ENCODE measurements around the gene KRTAP10-10.
"Not testable (repeated sequence)": the region's sequence is repeated elsewhere in the genome, so short reads cannot be mapped to it uniquely, and the experiment has no call there.

The KRTAP10-10 gene

DNA sequence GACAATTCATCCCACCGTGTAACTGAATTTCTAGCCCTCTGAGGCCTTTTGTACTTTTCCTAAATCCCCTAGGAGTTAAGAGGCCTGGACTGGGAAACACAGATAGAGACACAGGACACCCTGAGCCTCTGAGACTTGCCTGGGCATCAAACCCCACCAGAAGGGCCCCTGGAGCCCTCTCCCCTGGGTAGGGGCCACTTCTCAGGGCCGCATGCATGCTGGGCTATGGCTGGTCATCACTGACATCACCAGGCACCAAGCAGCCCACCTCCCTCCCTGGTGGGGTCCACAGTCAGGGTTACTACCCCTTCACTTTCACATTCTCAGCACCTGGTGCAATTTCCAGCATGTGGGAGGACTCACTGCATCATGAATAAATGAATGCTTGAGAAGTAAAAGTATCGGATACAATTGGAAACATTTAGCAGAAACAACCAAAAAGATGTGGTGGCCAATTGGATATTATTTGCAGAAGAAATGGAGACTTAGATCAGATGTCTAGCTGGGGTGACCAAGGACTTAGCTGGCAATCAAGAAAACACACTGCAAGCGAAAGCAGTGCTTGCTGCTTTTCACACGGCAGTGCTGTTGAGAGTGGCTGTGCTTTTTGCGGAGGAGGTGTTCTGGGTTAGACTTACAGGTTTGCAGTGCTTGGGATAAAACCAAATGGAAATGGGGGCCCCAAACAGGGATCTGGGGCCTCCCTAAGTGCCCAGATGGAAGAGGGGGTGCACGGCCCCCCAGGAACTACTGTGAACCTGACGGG is 37.7 kb upstream of the KRTAP10-10 start:
- H3K9me3 Mint-ChIP-seq, result peaks cover 6% of the 10 kb centered on the region
- no peak overlapping the region for H3K27ac Mint-ChIP-seq
- H3K36me3 Mint-ChIP-seq (ENCODE audit: low read depth), result no peaks in the 10 kb centered on the region
- ATAC-seq (no peak), DNase-seq (no peak)
- H3K4me3 Mint-ChIP-seq, result no peak overlapping the region
- no peaks in the 10 kb centered on the region for H3K4me1 Mint-ChIP-seq
- no peaks in the 10 kb centered on the region for H3K27me3 Mint-ChIP-seq

- peaks cover 13% of the 10 kb centered on the region for H3K9me3 Mint-ChIP-seq
- H3K4me3 Mint-ChIP-seq; ATAC-seq; H3K27ac Mint-ChIP-seq; H3K27me3 Mint-ChIP-seq; DNase-seq; H3K36me3 Mint-ChIP-seq (ENCODE audit: low read depth); H3K4me1 Mint-ChIP-seq: not testable (repeated sequence)
These were observed 36.8 kb upstream of the KRTAP10-10 start, which contains the start of gene KRTAP10-7 for GRCh38 chr21:44600118-44600978. Gene KRTAP10-7, plus strand, starts transcription at chr21:44600597. Its CDS starts 25 bp downstream, at chr21:44600622.

- not testable (repeated sequence) for H3K27me3 Mint-ChIP-seq; H3K27ac Mint-ChIP-seq; H3K36me3 Mint-ChIP-seq (ENCODE audit: low read depth); H3K4me1 Mint-ChIP-seq; DNase-seq; ATAC-seq; H3K4me3 Mint-ChIP-seq
- H3K9me3 Mint-ChIP-seq, result peaks cover 13% of the 10 kb centered on the region
These were observed 36.1 kb upstream of the KRTAP10-10 start for GRCh38 chr21:44601091-44601490.

- H3K9me3 Mint-ChIP-seq, result peaks cover 13% of the 10 kb centered on the region
- no peaks in the 10 kb centered on the region for H3K4me1 Mint-ChIP-seq
- H3K27ac Mint-ChIP-seq, result no peak overlapping the region
These were observed 35.3 kb upstream of the KRTAP10-10 start for GRCh38 chr21:44601596-44602462.

GRCh38 chr21:44602463-44602850 is 34.7 kb upstream of the KRTAP10-10 start:
- DNase-seq, result no peak

More at GRCh38 chr21:44601596-44602462, 35.3 kb upstream of the KRTAP10-10 start:
- no peaks in the 10 kb centered on the region for H3K27me3 Mint-ChIP-seq
- no peak overlapping the region for H3K4me3 Mint-ChIP-seq
- DNase-seq (no peak), ATAC-seq (no peak)
- no peaks in the 10 kb centered on the region for H3K36me3 Mint-ChIP-seq (ENCODE audit: low read depth)

GRCh38 chr21:44603109-44603875 is 33.9 kb upstream of the KRTAP10-10 start:
- Mint-ChIP-seq H3K27me3 (no peaks in the 10 kb centered on the region), H3K36me3 (ENCODE audit: low read depth) (no peaks in the 10 kb centered on the region), H3K4me1 (no peaks in the 10 kb centered on the region), H3K27ac (no peak overlapping the region), H3K9me3 (peaks cover 13% of the 10 kb centered on the region), H3K4me3 (no peak overlapping the region)
- ATAC-seq (no peak), DNase-seq (no peak)

More at GRCh38 chr21:44602463-44602850, 34.7 kb upstream of the KRTAP10-10 start:
- Mint-ChIP-seq H3K27me3 (no peaks in the 10 kb centered on the region), H3K27ac (no peak overlapping the region), H3K4me3 (no peak overlapping the region), H3K9me3 (peaks cover 13% of the 10 kb centered on the region), H3K36me3 (ENCODE audit: low read depth) (no peaks in the 10 kb centered on the region), H3K4me1 (no peaks in the 10 kb centered on the region)
- no peak for ATAC-seq

GRCh38 chr21:44603911-44604310 is 33.2 kb upstream of the KRTAP10-10 start:
- Mint-ChIP-seq H3K4me3 (no peak overlapping the region), H3K27me3 (no peaks in the 10 kb centered on the region), H3K9me3 (peaks cover 9% of the 10 kb centered on the region), H3K4me1 (no peaks in the 10 kb centered on the region), H3K36me3 (ENCODE audit: low read depth) (no peaks in the 10 kb centered on the region), H3K27ac (no peak overlapping the region)
- no peak for ATAC-seq
- no peak for DNase-seq

DNA sequence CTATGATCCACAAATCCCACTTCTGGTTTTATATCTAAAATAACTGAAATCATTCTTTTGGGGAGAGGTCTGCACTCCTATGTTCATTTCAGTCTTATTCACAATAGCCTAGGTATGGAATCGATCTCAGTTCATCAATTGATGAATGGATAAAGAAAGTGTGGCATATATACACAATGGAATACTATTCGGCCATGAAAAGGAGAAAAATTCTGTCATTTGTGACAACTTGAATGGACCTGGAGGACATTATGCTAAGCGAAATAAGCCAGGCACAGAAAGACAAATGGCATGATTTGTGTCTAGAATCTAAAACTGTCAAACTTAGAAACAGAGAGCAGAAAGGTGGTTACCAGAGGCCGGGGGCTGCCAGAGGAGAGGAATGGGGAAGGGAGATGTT is 30.7 kb upstream of the KRTAP10-10 start:
- ATAC-seq, result no peak
- Mint-ChIP-seq H3K27ac (no peak overlapping the region), H3K36me3 (ENCODE audit: low read depth) (peaks cover 3% of the 10 kb centered on the region), H3K9me3 (peaks cover 23% of the 10 kb centered on the region), H3K4me1 (no peaks in the 10 kb centered on the region), H3K27me3 (no peaks in the 10 kb centered on the region), H3K4me3 (no peak overlapping the region)
- no peak for DNase-seq

- DNase-seq (no peak), ATAC-seq (no peak)
- Mint-ChIP-seq H3K9me3 (peaks cover 26% of the 10 kb centered on the region), H3K4me1 (no peaks in the 10 kb centered on the region), H3K36me3 (ENCODE audit: low read depth) (peaks cover 3% of the 10 kb centered on the region), H3K4me3 (no peak overlapping the region), H3K27me3 (no peaks in the 10 kb centered on the region), H3K27ac (no peak overlapping the region)
These were observed 28.0 kb upstream of the KRTAP10-10 start for GRCh38 chr21:44609193-44609592.

GRCh38 chr21:44610157-44610843 is 26.9 kb upstream of the KRTAP10-10 start:
- not testable (repeated sequence) for H3K27ac Mint-ChIP-seq; H3K4me3 Mint-ChIP-seq; DNase-seq; H3K4me1 Mint-ChIP-seq; ATAC-seq; H3K36me3 Mint-ChIP-seq (ENCODE audit: low read depth); H3K27me3 Mint-ChIP-seq
- peaks cover 19% of the 10 kb centered on the region for H3K9me3 Mint-ChIP-seq

GRCh38 chr21:44611551-44611950 is 25.6 kb upstream of the KRTAP10-10 start:
- H3K27me3 Mint-ChIP-seq, result no peaks in the 10 kb centered on the region
- H3K36me3 Mint-ChIP-seq (ENCODE audit: low read depth), result peaks cover 3% of the 10 kb centered on the region
- no peak overlapping the region for H3K4me3 Mint-ChIP-seq
- no peak for ATAC-seq
- peaks cover 6% of the 10 kb centered on the region for H3K4me1 Mint-ChIP-seq
- peaks cover 19% of the 10 kb centered on the region for H3K9me3 Mint-ChIP-seq
- DNase-seq, result no peak
- H3K27ac Mint-ChIP-seq, result no peak overlapping the region

DNA sequence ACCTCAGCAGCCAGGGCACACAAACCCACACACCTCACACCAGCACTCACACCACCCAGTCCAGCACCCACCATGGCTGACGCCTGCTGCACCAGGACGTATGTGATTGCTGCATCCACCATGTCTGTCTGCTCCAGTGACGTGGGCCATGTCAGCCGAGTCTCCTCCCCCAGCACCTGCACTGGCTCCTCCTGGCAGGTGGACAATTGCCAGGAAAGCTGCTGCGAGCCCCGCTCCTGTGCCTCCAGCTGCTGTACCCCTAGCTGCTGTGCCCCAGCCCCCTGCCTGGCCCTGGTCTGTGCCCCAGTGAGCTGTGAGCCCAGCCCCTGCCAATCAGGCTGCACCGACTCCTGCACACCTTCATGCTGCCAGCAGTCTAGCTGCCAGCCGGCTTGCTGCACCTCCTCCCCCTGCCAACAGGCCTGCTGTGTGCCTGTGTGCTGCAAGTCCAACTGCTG is 25.1 kb upstream of the KRTAP10-10 start, which contains the start of gene KRTAP10-8:
TSS of gene KRTAP10-8 (plus strand) at position 51 of the 458 bp plus-strand sequence. CDS start at position 73, 22 bp downstream.
- no peaks in the 10 kb centered on the region for H3K27me3 Mint-ChIP-seq
- H3K4me1 Mint-ChIP-seq, result peaks cover 9% of the 10 kb centered on the region
- ATAC-seq, result no peak
- peaks cover 19% of the 10 kb centered on the region for H3K9me3 Mint-ChIP-seq
- no peak within 1 kb of the TSS for H3K4me3 Mint-ChIP-seq
- DNase-seq, result no peak
- no peak within 1 kb of the TSS for H3K27ac Mint-ChIP-seq
- peaks cover 3% of the 10 kb centered on the region for H3K36me3 Mint-ChIP-seq (ENCODE audit: low read depth)

GRCh38 chr21:44612669-44613229 is 24.4 kb upstream of the KRTAP10-10 start:
- ATAC-seq (no peak), DNase-seq (no peak)
- peaks cover 3% of the 10 kb centered on the region for H3K36me3 Mint-ChIP-seq (ENCODE audit: low read depth)
- H3K4me1 Mint-ChIP-seq, result peaks cover 16% of the 10 kb centered on the region
- H3K27ac Mint-ChIP-seq, result no peak overlapping the region
- H3K27me3 Mint-ChIP-seq, result no peaks in the 10 kb centered on the region
- H3K9me3 Mint-ChIP-seq, result peaks cover 19% of the 10 kb centered on the region
- no peak overlapping the region for H3K4me3 Mint-ChIP-seq

All from activated naive CD8-positive, alpha-beta T cell treated with anti-CD3 and anti-CD28 coated beads, Interleukin-2, amount 50 U/mL, for 24 hours (primary cell).